HepG2 (cell line): ENCODE data around the gene SBK2. TPM values are rescaled to one million over a fixed set of nuclear protein-coding genes. Genes with fewer than 3 reads are reported as not detected.

ENCODE experiments used
- ATM ChIP-seq: fragments of 450-650 bp; IDR thresholded peaks from 2 replicates; pipeline ENCODE4 v1.7.1; 2017; ENCODE audit warnings: mild to moderate bottlenecking, borderline replicate concordance
- GZF1 ChIP-seq: sonication (generic); formaldehyde crosslinking; IDR thresholded peaks from 2 replicates; pipeline ENCODE4 v1.5.1; 2020; ENCODE audit warnings: mild to moderate bottlenecking, missing genetic modification reagents
- IRX3 ChIP-seq: sonication (generic); formaldehyde crosslinking; IDR thresholded peaks from 2 replicates; pipeline ENCODE4 v1.8.1; 2023; ENCODE audit warnings: mild to moderate bottlenecking, low read depth, missing genetic modification reagents, borderline replicate concordance
- MEIS1 ChIP-seq: sonication (generic); formaldehyde crosslinking; IDR thresholded peaks from 2 replicates; pipeline ENCODE4 v1.9.0; 2021; ENCODE audit warnings: mild to moderate bottlenecking, missing genetic modification reagents, moderate library complexity, borderline replicate concordance
- NFE2 ChIP-seq: sonication (generic); formaldehyde crosslinking; IDR thresholded peaks from 2 replicates; pipeline ENCODE4 v1.4.0; 2020; ENCODE audit warnings: missing genetic modification reagents
- NFE2L1 ChIP-seq: sonication (generic); formaldehyde crosslinking; IDR thresholded peaks from 2 replicates; pipeline ENCODE4 v1.4.0; 2020; ENCODE audit warnings: missing genetic modification reagents, mild to moderate bottlenecking, borderline replicate concordance
- PCBP2 ChIP-seq: fragments of 200-400 bp; formaldehyde crosslinking; optimal IDR thresholded peaks from 2 replicates; pipeline ENCODE3; 2018; ENCODE audit warnings: low read length, low read depth; ENCODE audit not compliant: poor library complexity, severe bottlenecking
- PHF20 ChIP-seq: sonication (generic); formaldehyde crosslinking; IDR thresholded peaks from 2 replicates; pipeline ENCODE4 v1.5.0; 2020; ENCODE audit warnings: mild to moderate bottlenecking, missing genetic modification reagents
- PLSCR1 ChIP-seq: sonication (generic); formaldehyde crosslinking; IDR thresholded peaks from 2 replicates; pipeline ENCODE4 v1.5.0; 2020; ENCODE audit warnings: missing genetic modification reagents, mild to moderate bottlenecking, borderline replicate concordance
- POLR2G ChIP-seq: fragments of 200-400 bp; formaldehyde crosslinking; IDR thresholded peaks from 2 replicates; pipeline ENCODE4 v1.6.1; 2018; ENCODE audit warnings: mild to moderate bottlenecking, low read depth, low read length, moderate library complexity
- PPARG ChIP-seq: conservative IDR thresholded peaks from 2 replicates; pipeline ENCODE4 v1.6.1; 2016; ENCODE audit warnings: missing biosample characterization, missing genetic modification reagents
- RELA ChIP-seq: sonication (generic); formaldehyde crosslinking; IDR thresholded peaks from 2 replicates; pipeline ENCODE4 v1.4.0; 2020; ENCODE audit warnings: missing genetic modification reagents
- RFX5 ChIP-seq: IDR thresholded peaks from 2 replicates; pipeline ENCODE4 v1.6.1; 2011; ENCODE audit warnings: low read depth, low read length, improper control_type of control experiment
- U2AF1 ChIP-seq: fragments of 200-400 bp; formaldehyde crosslinking; optimal IDR thresholded peaks from 2 replicates; pipeline ENCODE3; 2017; ENCODE audit warnings: mild to moderate bottlenecking, low read depth, low read length
- ZKSCAN5 ChIP-seq: sonication (generic); formaldehyde crosslinking; IDR thresholded peaks from 2 replicates; pipeline ENCODE4 v1.5.1; 2020; ENCODE audit warnings: mild to moderate bottlenecking, missing genetic modification reagents
- ZNF263 ChIP-seq: sonication (generic); formaldehyde crosslinking; IDR thresholded peaks from 2 replicates; pipeline ENCODE4 v1.4.0; 2020; ENCODE audit warnings: missing genetic modification reagents
- ZNF296 ChIP-seq: sonication (generic); formaldehyde crosslinking; conservative IDR thresholded peaks from 2 replicates; pipeline ENCODE4 v1.5.0; 2020; ENCODE audit warnings: mild to moderate bottlenecking, missing genetic modification reagents
- ZNF782 ChIP-seq: sonication (generic); formaldehyde crosslinking; IDR thresholded peaks from 2 replicates; pipeline ENCODE4 v1.4.0; 2020; ENCODE audit warnings: missing genetic modification reagents, mild to moderate bottlenecking, borderline replicate concordance
- ZNF883 ChIP-seq: sonication (generic); formaldehyde crosslinking; IDR thresholded peaks from 2 replicates; pipeline ENCODE4 v1.5.1; 2020; ENCODE audit warnings: mild to moderate bottlenecking, missing genetic modification reagents; ENCODE audit errors: not compliant biosample characterization
- ZSCAN12 ChIP-seq: sonication (generic); formaldehyde crosslinking; IDR thresholded peaks from 2 replicates; pipeline ENCODE4 v1.9.0; 2021; ENCODE audit warnings: mild to moderate bottlenecking, missing genetic modification reagents
- polyA plus RNA-seq, 8 experiments: library from polyadenylated mRNA; depleted of rRNA in 3 of 8; stranded (reverse) in 7 of 8; unstranded in 1 of 8; fragments of >200 nt; fragmentation: Illumina TruSeq in 4 of 8; extraction: Trizol in 4 of 8; gene quantifications; 2 replicates each; pipeline versions ENCODE4 v1.2.1 to v1.2.3, GENCODE V29; 2011 to 2016; ENCODE audit warnings: low read depth in 4 of 8, missing spikeins in 1 of 8, mixed read lengths in 1 of 8; ENCODE audit not compliant: insufficient read depth in 1 of 8
- total RNA-seq, 5 experiments: library from RNA; depleted of rRNA; stranded (reverse); fragments of >200 nt; fragmentation: Illumina TruSeq; extraction: Trizol; gene quantifications; 2 replicates each; pipeline ENCODE4 v1.2.3, GENCODE V29; 2016; ENCODE audit warnings: low read depth in 1 of 5
- TF ChIP-seq, protein P1 (sequence below): sonication (generic); formaldehyde crosslinking; IDR thresholded peaks from 2 replicates; pipeline ENCODE4 v1.5.0; 2020; ENCODE audit warnings: missing genetic modification reagents
- TF ChIP-seq, protein P2 (sequence below): IDR thresholded peaks from 2 replicates; pipeline ENCODE4 v1.6.1; 2016; ENCODE audit warnings: mild to moderate bottlenecking, missing biosample characterization, missing genetic modification reagents
- TF ChIP-seq, protein P3 (sequence below): sonication (generic); formaldehyde crosslinking; IDR thresholded peaks from 2 replicates; pipeline ENCODE4 v1.8.1; 2023; ENCODE audit warnings: mild to moderate bottlenecking, inconsistent platforms, moderate library complexity, missing genetic modification reagents, borderline replicate concordance

The SBK2 gene
- total and polyA plus RNA-seq, 2 of the 13 experiments (the other 11 are each of a cell fraction or from before 2014, with no cell fraction given), result 0.24 TPM; not detected in 1

GRCh38 chr19:55544776-55545439 lies 8.0 kb upstream of the SBK2 start (continued):
- no peak for TF ChIP-seq ATM
- TF ChIP-seq, protein P1, sequence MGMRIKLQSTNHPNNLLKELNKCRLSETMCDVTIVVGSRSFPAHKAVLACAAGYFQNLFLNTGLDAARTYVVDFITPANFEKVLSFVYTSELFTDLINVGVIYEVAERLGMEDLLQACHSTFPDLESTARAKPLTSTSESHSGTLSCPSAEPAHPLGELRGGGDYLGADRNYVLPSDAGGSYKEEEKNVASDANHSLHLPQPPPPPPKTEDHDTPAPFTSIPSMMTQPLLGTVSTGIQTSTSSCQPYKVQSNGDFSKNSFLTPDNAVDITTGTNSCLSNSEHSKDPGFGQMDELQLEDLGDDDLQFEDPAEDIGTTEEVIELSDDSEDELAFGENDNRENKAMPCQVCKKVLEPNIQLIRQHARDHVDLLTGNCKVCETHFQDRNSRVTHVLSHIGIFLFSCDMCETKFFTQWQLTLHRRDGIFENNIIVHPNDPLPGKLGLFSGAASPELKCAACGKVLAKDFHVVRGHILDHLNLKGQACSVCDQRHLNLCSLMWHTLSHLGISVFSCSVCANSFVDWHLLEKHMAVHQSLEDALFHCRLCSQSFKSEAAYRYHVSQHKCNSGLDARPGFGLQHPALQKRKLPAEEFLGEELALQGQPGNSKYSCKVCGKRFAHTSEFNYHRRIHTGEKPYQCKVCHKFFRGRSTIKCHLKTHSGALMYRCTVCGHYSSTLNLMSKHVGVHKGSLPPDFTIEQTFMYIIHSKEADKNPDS, result no peak
- TF ChIP-seq, protein P2, sequence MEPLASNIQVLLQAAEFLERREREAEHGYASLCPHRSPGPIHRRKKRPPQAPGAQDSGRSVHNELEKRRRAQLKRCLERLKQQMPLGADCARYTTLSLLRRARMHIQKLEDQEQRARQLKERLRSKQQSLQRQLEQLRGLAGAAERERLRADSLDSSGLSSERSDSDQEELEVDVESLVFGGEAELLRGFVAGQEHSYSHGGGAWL (CRISPR knock-in tag), result no peak
- no peak for TF ChIP-seq ZSCAN12
- TF ChIP-seq ZNF263 (CRISPR knock-in tag), result no peak
- no peak for TF ChIP-seq ZNF296
- TF ChIP-seq, protein P3, sequence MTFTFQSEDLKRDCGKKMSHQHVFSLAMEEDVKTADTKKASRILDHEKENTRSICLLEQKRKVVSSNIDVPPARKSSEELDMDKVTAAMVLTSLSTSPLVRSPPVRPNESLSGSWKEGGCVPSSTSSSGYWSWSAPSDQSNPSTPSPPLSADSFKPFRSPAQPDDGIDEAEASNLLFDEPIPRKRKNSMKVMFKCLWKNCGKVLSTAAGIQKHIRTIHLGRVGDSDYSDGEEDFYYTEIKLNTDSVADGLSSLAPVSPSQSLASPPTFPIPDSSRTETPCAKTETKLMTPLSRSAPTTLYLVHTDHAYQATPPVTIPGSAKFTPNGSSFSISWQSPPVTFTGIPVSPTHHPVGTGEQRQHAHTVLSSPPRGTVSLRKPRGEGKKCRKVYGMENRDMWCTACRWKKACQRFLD (CRISPR knock-in tag), result no peak
- no peak for TF ChIP-seq PLSCR1
- no peak for TF ChIP-seq NFE2L1 (CRISPR knock-in tag)
- no peak for TF ChIP-seq PCBP2
- TF ChIP-seq ZNF782 (CRISPR knock-in tag), result no peak
- no peak for TF ChIP-seq U2AF1
- no peak for TF ChIP-seq PHF20 (CRISPR knock-in tag)
- no peak for TF ChIP-seq RFX5
- TF ChIP-seq GZF1 (CRISPR knock-in tag), result no peak
- TF ChIP-seq POLR2G, result peak; percentile 23; the same call in 1 of the 2 replicates
- TF ChIP-seq RELA (CRISPR knock-in tag), result no peak
- TF ChIP-seq PPARG (CRISPR knock-in tag), result peak; percentile 51; the same call in 1 of the 2 replicates
- TF ChIP-seq ZNF883 (CRISPR knock-in tag), result no peak
- TF ChIP-seq ZKSCAN5, result no peak
- TF ChIP-seq IRX3, result no peak
- no peak for TF ChIP-seq MEIS1 (CRISPR knock-in tag)
- TF ChIP-seq NFE2 (CRISPR knock-in tag), result no peak
